Muscle of back (tissue), 11 donors: Measurements from ENCODE around the gene CABLES2. TPM values are rescaled to one million over a fixed set of nuclear protein-coding genes. Genes with fewer than 3 reads are reported as not detected.

Experiments used
- DNase-seq, 3 donors: peaks; one replicate each; pipeline versions ENCODE4 v3.0.0 to v3.0.0-alpha.2; 2013
- polyA plus RNA-seq, 10 donors: library from polyadenylated mRNA; unstranded; fragments of 120-200 nt; gene quantifications; one replicate each; pipeline ENCODE4 v1.2.1, GENCODE V29; 2013; ENCODE audit not compliant: insufficient read length in 10 of 10

CABLES2 gene
- polyA plus RNA-seq, 10 donors = 4.0 to 8.0 (median 5.2) TPM

DNA sequence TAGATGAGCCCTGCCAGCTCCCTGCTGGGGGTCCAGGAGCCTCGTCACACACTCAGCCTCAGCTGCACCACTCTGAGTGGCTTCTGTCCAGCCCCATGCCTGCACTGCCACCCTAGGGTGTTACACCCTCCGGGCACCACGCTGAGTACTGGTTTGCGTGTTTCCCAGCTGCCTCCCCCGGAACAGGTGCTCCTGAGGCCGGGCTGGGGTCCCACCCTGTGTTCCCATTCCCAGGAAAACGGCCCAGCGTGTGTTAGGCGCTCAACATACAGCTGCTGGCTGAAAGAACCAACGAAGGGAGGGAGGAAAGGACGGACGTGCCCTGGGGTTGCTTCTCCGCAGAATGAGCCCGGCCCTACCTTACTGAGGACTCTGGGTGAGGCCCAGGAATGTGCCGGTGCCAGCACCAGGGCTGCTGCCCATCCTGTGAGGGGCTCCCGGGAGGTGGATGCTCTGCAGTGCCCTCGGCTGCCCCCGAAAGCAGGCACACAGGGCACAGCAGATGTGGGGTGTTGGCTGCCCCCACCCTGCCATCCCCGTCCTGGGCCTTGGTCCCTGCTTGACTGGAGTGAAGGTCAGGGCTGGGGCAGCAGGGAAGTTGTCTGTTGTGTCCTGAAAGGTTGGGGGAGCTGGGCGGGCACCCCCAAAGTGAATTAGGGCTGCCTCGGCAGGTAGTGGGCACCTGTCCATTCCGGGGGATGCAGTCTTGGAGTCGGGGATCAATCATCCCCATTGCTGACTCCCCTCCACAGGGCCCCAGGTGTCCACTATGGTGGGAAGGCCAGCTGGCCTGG is 56.3 kb downstream of the CABLES2 start:
- DNase-seq = no peak

DNA sequence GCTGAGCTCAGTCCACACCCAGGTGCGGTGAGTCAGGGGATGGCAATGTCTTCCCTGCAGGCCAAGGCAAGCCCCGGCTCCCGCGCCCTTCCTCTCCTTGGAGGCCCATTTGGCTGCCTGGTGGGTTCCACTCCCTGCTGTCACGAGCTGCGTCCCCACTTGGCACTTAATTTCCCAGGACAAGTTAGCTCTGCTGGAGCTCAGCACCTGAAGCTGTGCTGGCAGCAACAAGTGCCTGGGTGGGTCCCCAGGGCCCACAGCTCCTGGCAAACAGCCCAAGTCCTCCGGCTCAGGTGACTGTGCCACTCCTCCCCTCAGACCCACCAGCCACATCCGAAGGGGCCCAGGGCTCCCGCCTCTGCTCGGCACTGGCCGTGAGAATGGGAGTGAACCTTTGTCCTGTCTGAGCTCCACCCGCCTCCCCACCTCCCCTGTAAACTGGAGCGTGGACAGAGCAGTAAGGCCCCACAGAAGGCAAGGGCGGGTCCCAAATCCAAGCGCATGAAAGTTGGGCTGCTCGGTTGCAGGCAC is 56.9 kb downstream of the CABLES2 start:
- no peak for DNase-seq

DNA sequence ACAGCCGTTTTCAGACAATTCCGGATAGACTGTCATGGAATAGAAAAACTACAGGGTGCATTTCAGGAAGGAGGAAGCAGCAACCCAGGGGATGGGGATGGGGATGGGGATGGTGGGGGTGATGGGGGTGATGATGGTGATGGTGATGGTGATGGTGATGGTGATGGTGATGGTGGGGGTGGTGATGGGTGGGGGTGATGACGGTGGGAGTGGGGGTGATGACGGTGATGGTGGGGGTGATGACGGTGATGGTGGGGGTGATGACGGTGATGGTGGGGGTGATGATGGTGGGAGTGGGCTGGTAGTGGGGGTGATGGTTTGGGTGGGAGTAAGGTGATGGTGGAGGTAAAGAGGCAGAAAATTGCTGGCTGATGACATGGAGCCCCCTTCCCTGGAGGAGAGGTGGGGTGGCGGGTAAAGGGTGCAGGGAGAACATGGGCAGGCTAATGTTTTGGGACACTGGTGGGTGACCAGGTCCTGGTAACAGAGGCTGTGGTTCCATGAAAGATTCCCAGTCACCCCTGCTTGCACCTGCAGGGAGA is 57.5 kb downstream of the CABLES2 start:
- no peak for DNase-seq

DNA sequence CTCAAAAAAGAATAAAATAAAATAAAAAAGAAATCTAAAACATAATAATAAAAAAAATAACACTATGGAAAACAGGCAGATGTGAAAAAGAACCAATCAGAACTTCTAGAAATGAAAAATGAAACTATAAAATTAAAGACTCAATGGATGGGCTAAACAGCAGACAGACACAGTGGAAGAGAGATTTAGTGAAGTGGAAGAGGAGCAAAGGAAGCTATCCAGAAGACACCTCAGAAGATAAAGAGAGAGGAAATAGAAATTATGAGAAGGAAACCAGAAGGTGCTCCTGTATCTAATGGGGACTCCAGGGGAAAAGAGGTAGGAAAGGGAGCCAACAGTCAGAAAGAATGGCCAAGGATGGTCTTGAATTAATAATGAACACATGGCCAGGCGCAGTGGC is 58.5 kb downstream of the CABLES2 start:
- DNase-seq = no peak

DNA sequence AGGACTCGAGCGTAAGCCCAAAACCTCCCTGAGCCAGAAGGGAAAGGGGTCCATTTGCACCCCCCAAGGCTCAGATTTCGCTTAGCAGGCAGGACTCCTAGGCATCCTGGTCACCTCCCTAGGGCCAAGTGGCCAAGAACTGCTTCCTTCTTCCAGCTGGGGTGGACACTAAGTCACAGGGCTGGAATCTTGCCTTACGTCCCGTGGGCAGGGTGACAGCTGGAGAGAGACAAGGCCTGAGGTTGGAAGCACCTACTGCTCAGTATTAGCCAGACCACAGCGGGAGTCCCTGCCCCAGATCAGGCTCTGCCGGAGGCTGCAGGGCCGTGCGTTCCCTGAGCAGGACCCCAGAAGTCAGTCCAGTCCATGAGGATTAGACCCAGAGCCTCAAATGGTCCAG is 59.6 kb downstream of the CABLES2 start:
- no peak for DNase-seq

DNA sequence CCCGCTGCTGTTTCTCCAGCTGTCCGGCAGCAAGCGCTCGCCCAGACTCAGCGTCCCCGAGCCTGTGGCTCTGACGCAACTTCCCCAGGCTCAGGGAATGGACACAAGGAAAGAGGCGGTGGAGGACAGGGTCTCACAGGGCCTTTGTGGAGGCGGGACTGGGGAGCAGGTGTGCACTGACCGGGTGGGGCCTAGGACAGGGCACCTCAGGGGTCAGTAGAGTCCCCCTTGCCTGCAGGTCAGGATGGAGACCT is 60.0 kb downstream of the CABLES2 start:
- DNase-seq = no peak

DNA sequence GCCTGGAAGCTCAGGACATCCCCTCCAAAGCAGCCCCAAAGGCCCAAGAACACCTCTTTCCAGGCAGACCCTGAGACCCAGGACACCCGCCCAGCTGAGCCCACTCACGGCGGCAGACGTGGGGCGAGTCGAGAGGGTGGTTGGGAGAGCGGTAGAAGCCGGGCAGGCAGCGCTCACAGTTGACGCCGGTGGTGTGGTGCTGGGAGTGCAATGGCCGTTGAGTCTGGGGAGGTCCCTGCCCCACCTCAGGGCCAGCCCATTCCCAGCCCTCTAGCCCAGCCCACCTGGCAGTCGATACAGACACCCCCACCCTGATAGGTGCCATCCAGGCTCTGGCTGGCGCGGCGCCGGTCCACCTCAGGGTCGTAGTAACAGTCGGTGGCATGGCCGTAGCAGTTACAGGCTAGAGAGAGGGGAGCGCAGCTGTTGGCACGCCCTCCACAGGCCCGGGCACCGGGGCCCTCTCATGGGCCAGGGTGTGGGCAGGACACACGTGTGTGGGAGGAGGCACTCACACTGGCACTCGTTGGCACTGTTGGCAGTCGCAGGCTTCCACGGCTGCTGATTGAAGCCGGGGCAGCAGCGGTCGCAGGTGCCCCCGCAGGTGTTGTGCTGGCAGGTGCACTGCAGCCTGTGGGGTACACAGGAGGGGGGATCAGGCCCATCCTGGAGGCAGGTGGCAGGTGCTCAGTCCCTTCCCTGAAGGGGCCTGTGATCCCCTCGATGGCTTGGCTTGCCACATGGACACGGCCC is 60.5 kb downstream of the CABLES2 start:
- no peak for DNase-seq

DNA sequence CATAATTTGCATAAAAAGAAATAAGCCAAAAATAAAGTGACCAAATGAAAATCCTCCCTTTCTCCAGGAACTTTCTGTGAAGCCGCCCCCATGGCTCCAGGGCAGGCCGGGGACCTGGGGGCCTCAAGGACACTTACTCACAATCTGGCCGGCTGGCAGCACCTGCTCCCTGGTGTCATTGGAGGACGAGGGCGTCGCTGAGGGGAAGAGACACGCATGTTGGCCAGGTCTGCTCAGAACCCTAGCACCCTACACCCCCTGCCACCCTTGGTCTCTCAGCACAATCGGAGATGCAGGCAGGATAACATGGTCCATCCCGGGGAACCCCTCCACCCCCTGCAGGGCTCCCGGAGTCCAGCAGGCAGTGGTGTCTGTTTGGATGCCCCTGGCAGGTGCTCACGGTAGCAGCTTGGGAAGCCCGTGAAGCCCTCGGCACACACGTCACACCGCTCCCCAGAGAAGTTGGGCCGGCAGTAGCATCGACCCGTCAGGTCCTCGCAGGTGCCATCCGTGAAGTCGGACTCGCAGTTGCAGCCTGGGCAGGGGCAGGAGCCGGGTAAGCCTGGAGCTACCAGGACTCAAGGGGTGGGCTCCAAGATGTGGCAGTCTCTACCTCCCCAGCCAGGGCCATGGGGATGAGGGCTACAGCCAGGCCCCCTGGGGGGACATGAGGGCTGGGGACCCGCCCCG is 61.3 kb downstream of the CABLES2 start:
- DNase-seq = no peak

DNA sequence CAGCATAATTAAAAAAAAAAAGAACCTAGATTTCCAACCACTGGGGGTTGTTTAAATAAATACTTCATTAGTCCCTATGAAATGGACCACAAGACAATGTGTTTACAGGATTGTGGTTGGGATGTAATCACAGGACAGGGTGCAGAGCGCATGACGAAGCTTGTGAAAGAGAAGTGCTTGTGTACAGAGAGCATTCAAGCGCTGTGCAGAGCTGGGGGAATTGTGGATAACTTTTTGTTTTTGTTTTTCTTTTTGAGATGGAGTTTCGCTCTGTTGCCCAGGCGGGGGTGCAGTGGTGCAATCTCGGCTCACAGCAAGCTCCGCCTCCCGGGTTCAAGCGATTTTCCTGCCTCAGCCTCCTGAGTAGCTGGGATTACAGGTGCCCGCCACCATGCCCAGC is 62.3 kb downstream of the CABLES2 start:
- DNase-seq = no peak

DNA sequence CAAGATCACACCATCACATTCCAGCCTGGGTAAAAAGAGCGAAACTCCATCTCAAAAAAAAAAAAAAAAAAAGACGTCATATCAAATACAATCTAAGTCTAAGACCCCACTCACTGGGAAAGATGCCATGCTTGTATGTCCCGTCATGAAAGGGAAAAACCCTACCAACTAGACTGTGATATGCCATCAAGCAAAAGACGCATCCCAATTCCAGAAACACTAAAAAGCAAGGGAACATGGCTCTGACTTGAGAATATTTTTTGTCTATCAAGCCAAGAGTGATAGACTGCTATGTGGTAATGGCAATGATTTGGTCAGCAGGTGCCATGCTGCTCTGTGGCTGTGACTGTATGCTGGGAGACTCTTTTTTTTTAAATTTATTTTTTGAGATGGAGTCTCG is 63.0 kb downstream of the CABLES2 start:
- no peak for DNase-seq

DNA sequence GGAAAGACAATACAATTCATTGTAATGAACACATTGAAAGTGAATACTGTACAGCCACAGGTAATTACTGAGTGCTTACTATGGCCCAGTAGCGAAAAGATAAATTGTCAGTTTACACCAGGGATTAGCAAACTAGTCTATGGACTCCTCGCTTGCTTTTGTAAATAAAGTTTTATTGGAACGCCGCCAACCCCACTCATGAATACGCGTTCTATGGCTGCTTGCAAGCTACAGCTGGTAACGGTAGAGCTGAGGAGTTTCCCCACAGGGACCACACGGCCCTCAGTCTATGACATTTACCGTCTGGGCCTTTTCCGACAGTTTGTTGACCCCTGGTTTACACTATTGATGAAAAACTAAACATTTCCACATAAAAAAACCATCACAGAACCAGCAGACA is 64.2 kb downstream of the CABLES2 start:
- no peak for DNase-seq

DNA sequence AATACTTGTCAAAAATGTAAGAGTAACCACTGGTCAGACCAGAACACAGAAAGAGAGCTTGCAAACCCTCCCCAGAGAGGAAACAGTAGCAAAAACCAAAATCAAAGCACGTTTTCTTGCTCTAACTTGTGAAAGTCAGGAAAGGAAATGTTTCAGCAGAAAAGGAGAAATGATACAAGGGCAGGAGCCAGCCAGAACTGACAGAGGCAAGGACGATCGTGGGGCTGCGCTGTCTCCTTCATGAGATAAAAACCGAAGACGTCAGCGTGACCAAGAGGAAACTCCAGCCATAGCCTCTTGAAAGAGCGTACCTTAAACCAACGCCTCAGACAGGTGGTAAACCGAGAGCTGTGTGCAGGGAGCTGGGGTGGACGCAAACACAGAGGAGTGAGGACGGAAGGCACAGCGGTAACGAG is 67.4 kb downstream of the CABLES2 start:
- DNase-seq = no peak

Other genes starting within 250 kb of the CABLES2 start
- gene MTG2, start 224.3 kb downstream of the CABLES2 start, polyA plus RNA-seq = 10 to 100 TPM; 18.3 to 28.3 (median 24.7) TPM
- gene HRH3, start 187.0 kb downstream of the CABLES2 start, polyA plus RNA-seq = 1 to 10 TPM in 3 of 10 donors, under 1 TPM in 6, not detected in 1; 0.32 to 2.2 (median 0.91) TPM
- 10 to 100 TPM; 23.0 to 35.6 (median 27.3) TPM for gene OSBPL2, start 168.8 kb downstream of the CABLES2 start, polyA plus RNA-seq
- 10 to 100 TPM; 42.4 to 60.8 (median 50.8) TPM for gene ADRM1, start 104.3 kb downstream of the CABLES2 start, polyA plus RNA-seq
- gene LAMA5, start 40.0 kb downstream of the CABLES2 start, polyA plus RNA-seq = 10 to 100 TPM; 38.4 to 86.0 (median 57.8) TPM
- 1,000 to 10,000 TPM in 6 of 10 donors, 100 to 1,000 TPM in 4; 962 to 1,509 (median 1,097) TPM for gene RPS21, start 20.2 kb downstream of the CABLES2 start, polyA plus RNA-seq
- under 1 TPM in 2 of 10 donors, not detected in 8; 0.53 to 0.71 TPM for gene RBBP8NL, start 20.3 kb upstream of the CABLES2 start, polyA plus RNA-seq
- gene GATA5, start 68.7 kb upstream of the CABLES2 start, polyA plus RNA-seq = under 1 TPM in 3 of 10 donors, not detected in 7; 0.04 to 0.14 (median 0.05) TPM
- 1 to 10 TPM in 1 of 10 donors, under 1 TPM in 9; 0.37 to 1.2 (median 0.65) TPM for gene SLCO4A1, start 235.2 kb upstream of the CABLES2 start, polyA plus RNA-seq